Measurements from ENCODE around the gene DYDC1. TPM values are rescaled to one million over a fixed set of nuclear protein-coding genes. Genes with fewer than 3 reads are reported as not detected.

Gene DYDC1
- total and polyA plus RNA-seq, 2 of the 13 experiments (the other 11 are each of a cell fraction or from before 2014, with no cell fraction given) = not detected

DNA sequence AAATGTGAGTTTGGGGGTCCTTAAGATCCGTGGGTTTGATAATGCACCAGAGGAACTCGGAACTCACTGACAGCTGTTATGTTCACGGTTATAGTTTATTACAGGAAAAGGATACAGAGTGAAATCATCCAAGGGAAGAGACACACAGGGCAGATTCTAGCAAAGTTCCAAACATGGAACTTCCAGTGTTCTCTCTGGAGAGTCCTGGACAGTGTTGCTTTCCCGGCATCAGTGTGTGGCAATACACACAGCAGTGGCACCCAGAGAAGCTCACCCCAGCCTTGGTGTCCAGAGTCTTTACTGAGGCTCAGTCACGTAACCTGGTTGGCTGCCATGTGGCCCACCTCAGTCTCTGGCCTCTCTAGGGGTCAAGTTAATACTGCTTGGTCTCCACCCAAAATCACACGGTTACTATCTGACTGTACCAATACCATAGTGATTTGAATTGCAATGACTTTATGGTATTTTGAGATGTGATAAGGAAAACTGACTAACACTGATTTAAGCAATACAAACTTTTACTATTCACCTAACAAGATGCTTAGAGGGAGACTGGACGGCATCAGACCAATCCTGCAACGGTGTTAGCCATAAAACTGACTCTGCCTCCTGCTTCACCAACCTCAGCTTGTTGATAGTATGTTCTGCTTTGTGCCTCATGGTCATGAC, 43.7 kb upstream of the DYDC1 start:
- Histone ChIP-seq H3K9me3 (ENCODE audit: low read length) (no peaks in the 10 kb centered on the region), H3K4me3 (replicated peaks in 1 of 3; ENCODE audit: insufficient read depth in 1 of 3, low read depth in 2 of 3, low read length in 3 of 3) (no peak overlapping the region), H3K36me3 (replicated peaks in 1 of 2; ENCODE audit: control insufficient read depth in 1 of 2, insufficient read depth in 2 of 2, low read length in 2 of 2) (no peaks in the 10 kb centered on the region), H2AFZ (ENCODE audit: low read length) (no peak overlapping the region), H3K4me1 (ENCODE audit: insufficient read depth, low read length) (peaks cover 9% of the 10 kb centered on the region), H3K79me2 (ENCODE audit: insufficient read depth, low read length) (no peaks in the 10 kb centered on the region), H3K27me3 (ENCODE audit: control insufficient read depth in 1 of 2, insufficient read depth in 2 of 2, low read length in 2 of 2) (peaks cover 0 to 5% of the 10 kb centered on the region in 2 experiments; a peak in 1 of 5 replicates), H3K9ac (ENCODE audit: insufficient read depth, low read depth, low read length) (no peak overlapping the region), H3K4me2 (ENCODE audit: low read depth, low read length) (no peak overlapping the region), H4K20me1 (ENCODE audit: insufficient read depth, low read length) (no peaks in the 10 kb centered on the region), H3K27ac (ENCODE audit: extremely low read length, insufficient read depth, low read length) (no peak overlapping the region)
- BruUV-seq (replicated peaks) = no TSS peak
- intact Hi-C loops (cut with micrococcal nuclease; ENCODE audit: unreplicated experiment) (no loop called here), in situ Hi-C loops (cut with HindIII; ENCODE audit: extremely low pct_ligation_motif_present, low pct_unique_long_range_greater_than_20kb) (no loop called here)
- TF ChIP-seq, protein P1, sequence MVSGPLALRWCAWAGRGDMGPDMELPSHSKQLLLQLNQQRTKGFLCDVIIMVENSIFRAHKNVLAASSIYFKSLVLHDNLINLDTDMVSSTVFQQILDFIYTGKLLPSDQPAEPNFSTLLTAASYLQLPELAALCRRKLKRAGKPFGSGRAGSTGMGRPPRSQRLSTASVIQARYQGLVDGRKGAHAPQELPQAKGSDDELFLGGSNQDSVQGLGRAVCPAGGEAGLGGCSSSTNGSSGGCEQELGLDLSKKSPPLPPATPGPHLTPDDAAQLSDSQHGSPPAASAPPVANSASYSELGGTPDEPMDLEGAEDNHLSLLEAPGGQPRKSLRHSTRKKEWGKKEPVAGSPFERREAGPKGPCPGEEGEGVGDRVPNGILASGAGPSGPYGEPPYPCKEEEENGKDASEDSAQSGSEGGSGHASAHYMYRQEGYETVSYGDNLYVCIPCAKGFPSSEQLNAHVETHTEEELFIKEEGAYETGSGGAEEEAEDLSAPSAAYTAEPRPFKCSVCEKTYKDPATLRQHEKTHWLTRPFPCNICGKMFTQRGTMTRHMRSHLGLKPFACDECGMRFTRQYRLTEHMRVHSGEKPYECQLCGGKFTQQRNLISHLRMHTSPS (CRISPR knock-in tag; IDR thresholded peaks at IDR 0.05; ENCODE audit: low read depth) = no peak
- no peak for TF ChIP-seq NFE2L2 (IDR thresholded peaks at IDR 0.05; ENCODE audit: low read length)
- TF ChIP-seq NFKB2 (CRISPR knock-in tag; IDR thresholded peaks at IDR 0.05; ENCODE audit: borderline replicate concordance) = no peak
- TF ChIP-seq NONO (IDR thresholded peaks at IDR 0.05) = no peak
- no peak for TF ChIP-seq NONO (CRISPR knock-in tag; conservative IDR thresholded peaks at IDR 0.05)
- TF ChIP-seq ZFP90 (CRISPR knock-in tag; IDR thresholded peaks at IDR 0.05; ENCODE audit: borderline replicate concordance) = no peak
- no peak for TF ChIP-seq RAD21 (CRISPR knock-in tag; IDR thresholded peaks at IDR 0.05)
- no peak for TF ChIP-seq MATR3 (CRISPR knock-in tag; IDR thresholded peaks at IDR 0.05)
- TF ChIP-seq ZNF749 (CRISPR knock-in tag; IDR thresholded peaks at IDR 0.05; ENCODE audit: borderline replicate concordance) = no peak
- no peak for TF ChIP-seq TBL1XR1 (IDR thresholded peaks at IDR 0.05; ENCODE audit: borderline replicate concordance, low read length, partially characterized antibody)
- no peak for TF ChIP-seq HMG20A (CRISPR knock-in tag; IDR thresholded peaks at IDR 0.05; ENCODE audit: borderline replicate concordance)
- TF ChIP-seq, protein P2, sequence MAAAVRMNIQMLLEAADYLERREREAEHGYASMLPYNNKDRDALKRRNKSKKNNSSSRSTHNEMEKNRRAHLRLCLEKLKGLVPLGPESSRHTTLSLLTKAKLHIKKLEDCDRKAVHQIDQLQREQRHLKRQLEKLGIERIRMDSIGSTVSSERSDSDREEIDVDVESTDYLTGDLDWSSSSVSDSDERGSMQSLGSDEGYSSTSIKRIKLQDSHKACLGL (CRISPR knock-in tag; IDR thresholded peaks at IDR 0.05) = no peak
- TF ChIP-seq SETDB1 (CRISPR knock-in tag; IDR thresholded peaks at IDR 0.05; ENCODE audit: borderline replicate concordance) = no peak
- TF ChIP-seq, protein P3, sequence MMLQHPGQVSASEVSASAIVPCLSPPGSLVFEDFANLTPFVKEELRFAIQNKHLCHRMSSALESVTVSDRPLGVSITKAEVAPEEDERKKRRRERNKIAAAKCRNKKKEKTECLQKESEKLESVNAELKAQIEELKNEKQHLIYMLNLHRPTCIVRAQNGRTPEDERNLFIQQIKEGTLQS (CRISPR knock-in tag; IDR thresholded peaks at IDR 0.05) = no peak
- no peak for TF ChIP-seq SRY (CRISPR knock-in tag; IDR thresholded peaks at IDR 0.05)
- TF ChIP-seq, protein P4, sequence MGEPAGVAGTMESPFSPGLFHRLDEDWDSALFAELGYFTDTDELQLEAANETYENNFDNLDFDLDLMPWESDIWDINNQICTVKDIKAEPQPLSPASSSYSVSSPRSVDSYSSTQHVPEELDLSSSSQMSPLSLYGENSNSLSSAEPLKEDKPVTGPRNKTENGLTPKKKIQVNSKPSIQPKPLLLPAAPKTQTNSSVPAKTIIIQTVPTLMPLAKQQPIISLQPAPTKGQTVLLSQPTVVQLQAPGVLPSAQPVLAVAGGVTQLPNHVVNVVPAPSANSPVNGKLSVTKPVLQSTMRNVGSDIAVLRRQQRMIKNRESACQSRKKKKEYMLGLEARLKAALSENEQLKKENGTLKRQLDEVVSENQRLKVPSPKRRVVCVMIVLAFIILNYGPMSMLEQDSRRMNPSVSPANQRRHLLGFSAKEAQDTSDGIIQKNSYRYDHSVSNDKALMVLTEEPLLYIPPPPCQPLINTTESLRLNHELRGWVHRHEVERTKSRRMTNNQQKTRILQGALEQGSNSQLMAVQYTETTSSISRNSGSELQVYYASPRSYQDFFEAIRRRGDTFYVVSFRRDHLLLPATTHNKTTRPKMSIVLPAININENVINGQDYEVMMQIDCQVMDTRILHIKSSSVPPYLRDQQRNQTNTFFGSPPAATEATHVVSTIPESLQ (CRISPR knock-in tag; conservative IDR thresholded peaks at IDR 0.05) = no peak
- no peak for TF ChIP-seq ZSCAN12 (CRISPR knock-in tag; IDR thresholded peaks at IDR 0.05)
- DNase-seq (ENCODE audit: low spot score) = no peak
- CTCF ChIA-PET (ENCODE audit: low intra/inter-chr PET ratio, low total read pairs) = no interaction called here
- no peak for FAIRE-seq
- POLR2A ChIA-PET = no interaction called here
- 51% methylated on average over 8 of the region's 8 CpGs for WGBS (ENCODE audit: low lambda C conversion rate)
- ATAC-seq = peak; percentile 46; the same call in 1 of the 3 replicates

Data from HepG2 (cell line).